Activated gamma-delta T cell (primary cell): Measurements from ENCODE around the gene GORASP2.
"Not testable (repeated sequence)": the region's sequence is repeated elsewhere in the genome, so short reads cannot be mapped to it uniquely, and the experiment has no call there.

Experiments used
- DNase-seq: peaks from one replicate; lab custom pipeline; 2025; lab: John Stamatoyannopoulos, UW
- total RNA-seq, 2 donors: gene quantifications; one replicate each; lab custom pipeline; 2026; lab: John Stamatoyannopoulos, UW

Gene GORASP2
- 49.6 reads per million in 2 donors for total RNA-seq

DNA sequence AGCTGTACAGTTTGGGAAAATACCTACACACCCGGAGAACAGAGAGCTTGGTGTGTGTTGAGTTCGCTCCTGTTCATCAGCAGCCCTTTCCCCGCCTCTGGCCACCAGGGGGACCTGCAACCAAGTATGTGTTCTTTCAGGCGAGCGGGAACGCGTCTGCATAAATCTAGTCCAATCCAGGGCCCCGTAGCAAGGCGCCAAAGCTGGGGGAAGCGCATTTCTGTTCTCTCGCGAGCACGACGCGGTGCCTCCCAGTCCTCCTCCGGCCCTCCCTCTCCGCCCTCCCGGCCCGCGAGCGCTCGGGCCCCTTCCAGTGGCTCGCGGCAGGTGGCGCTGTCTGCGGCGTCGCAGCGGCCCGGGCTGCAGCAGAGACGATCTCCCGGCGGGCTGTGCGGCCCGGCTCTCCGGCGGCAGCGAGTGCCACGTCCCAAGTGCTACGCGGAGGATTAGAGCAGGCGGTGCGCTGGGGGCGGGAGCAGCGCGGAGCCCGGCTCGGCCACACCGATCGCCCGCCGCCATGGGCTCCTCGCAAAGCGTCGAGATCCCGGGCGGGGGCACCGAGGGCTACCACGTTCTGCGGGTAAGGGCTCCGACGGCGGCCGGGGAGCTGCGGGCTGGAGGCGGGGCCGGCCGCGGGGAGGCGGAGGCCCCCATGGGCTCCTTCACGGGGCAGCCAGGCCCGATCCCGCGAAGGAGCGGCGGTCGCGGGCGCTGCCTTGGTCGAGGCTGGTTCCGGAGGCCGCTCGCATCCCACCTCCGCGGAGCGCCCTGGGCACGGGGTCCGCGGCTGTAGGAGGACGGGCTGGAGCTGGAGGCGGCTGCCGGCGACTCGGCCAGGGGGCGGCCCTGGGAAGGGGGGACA, at the start of gene GORASP2:
GORASP2 (plus strand) TSS at position 430 of the 862 bp plus-strand sequence; CDS start at position 518, 88 bp downstream.
- peak; percentile 94 for DNase-seq

DNA sequence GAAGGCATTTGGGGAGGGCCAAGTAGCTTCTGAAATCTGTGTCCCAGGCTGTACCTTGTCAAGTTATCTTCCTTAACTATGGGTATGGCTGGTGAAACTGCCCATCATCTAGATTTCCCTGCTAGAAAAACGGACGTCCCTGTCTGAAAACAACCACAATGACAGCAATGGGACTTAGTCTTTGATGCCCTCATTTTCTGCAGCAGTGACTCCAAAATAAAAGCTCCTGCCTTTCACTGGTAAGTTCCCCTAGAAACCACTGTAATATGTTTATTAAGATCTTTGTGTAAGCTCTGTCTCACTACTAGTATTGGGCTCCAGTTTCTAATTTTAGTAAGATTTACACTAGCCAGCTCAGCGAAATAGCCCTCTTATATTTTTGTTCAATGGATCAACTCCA, 47.2 kb upstream of the GORASP2 start:
- no peak for DNase-seq

DNA sequence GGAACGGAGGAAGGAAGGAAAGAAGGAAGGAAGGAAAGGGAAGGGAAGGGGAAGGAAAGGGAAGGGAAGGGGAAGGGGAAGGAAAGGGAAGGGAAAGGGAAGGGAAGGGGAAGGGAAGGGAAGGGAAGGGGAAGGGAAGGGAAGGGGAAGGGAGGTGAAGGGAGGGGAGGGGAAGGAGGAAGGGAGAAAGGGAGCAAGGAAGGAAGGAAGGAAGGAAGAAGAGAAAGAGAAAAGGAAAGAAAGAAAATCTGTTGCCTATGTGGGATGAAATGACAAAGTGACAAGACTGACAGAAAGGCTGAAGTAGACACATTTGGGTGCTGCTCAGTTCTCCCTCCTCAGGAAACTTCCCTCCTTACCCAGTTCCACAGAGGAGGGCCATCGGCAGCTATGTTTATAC, 46.3 kb upstream of the GORASP2 start:
- DNase-seq: no peak

DNA sequence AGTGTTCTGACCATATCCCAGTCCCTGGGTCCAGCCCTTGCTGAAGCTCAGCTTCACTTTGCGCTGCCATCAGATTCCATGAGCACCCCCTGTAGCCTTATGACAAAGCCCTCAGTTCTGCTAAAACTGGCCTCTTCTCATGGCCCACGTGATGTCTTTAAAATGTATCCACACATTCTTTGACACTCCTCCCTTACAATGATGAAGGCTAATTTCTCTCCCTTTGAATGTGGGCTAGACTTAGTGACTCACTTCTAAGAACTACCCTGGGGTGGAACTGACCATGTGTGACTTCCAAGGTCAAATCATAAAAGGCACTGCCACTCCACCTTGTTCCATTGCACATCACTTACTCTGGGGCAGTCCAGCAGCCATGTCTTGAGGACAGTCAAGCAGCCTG, 45.4 kb upstream of the GORASP2 start:
- DNase-seq: no peak

DNA sequence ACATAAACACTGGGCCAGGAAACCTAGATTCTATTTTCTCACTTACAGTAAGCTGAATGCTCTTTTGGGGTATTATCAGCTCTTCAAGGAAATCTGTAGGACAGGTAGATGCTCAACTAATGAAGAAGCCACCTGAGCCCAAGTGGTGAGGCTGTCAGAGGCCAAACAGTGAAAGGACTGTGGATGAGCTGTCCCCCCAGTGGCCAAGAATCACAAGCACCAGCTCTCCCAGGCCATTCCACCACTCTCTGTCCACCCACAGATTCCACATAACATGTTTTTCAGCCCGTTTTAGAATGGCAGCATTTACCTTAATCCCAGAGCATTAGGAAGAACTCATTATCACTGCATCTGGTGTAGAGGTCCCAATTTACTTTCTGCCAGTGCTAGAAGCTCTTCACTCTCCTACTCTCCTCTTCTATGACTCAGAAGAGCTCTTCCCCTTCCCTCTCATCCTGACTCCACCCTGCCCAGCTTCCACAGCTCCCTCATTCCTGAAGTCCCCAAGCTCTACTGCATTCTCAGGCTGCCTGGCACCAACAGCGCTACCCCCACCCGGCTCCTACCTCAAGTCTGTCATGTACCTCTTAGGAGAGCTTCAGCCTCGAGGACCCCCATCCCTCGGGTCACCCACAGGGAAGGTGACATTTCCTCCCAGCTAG, 43.8 kb upstream of the GORASP2 start:
- no peak for DNase-seq

DNA sequence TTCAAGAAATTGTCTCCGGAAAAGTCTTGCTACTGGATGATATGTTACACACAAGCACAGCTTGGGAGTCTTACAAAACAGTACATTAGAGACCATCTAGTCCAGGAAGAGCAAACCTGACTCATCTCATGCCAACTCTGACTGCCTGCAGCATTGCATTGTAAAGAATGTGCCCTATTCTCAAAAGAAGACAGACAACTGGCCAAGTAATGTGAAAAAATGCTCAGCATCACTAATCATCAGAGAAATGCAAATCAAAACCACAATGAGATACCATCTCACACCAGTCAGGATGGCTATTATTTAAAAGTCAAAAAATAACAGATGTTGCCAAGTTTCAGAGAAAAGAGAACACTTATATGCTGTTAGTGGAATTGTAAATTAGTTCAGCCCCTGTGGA, 42.7 kb upstream of the GORASP2 start:
- DNase-seq: no peak

DNA sequence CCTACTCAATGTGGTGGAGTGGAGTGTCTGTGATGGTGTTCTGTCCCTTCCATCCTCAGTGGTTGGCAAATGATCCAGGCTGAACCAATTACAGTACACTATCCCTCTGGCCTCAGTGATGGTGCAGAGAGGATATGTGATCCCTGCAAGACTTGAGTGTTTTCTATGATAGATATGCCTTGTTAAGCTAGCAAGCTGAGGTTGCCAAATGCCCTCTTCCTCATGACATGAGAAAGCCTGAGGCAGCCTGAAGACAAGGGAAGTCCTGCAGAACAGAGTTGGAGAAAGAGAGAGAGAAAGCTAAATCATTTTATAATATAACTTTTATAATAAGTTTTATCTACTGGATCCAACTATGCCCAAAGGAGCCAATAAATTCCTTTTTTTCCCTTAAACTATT, 41.6 kb upstream of the GORASP2 start:
- DNase-seq: no peak

DNA sequence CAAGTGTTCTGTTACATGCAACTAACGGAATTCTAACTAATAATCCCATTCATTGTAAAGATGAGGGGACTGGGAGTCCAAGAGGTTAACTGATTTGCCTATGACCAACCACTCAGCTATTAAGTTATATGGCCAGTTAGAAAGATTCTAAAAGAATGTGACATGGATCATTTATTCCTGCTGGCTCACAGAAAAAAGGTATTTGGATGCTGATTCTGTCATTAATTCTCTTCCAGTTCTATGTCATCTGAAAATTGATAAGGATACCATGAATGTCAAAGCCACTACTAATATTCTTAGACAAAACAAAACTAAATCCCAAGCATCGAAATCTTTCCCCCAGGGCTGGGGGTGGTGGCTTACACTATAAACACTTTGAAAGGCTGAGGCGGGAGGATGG, 41.2 kb upstream of the GORASP2 start:
- DNase-seq: no peak

DNA sequence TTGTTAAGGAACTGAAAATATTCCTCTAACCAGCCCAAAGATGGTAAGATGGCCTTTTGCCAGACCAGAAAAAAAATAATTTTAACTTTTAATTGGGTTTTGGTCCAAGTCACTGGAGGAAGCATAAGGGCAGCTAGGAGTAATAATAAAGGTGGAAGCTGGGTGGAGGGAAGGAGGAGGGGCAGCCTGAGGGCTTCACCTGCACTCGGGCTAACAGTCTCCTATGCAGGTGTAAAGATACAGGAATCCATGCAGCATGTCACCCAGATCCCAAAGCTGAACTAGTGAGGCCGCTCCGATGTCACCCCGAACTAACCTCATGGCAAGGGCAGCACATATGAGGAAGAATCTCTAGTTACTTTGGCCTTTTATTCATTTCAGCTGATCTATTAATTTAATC, 37.2 kb upstream of the GORASP2 start:
- no peak for DNase-seq

DNA sequence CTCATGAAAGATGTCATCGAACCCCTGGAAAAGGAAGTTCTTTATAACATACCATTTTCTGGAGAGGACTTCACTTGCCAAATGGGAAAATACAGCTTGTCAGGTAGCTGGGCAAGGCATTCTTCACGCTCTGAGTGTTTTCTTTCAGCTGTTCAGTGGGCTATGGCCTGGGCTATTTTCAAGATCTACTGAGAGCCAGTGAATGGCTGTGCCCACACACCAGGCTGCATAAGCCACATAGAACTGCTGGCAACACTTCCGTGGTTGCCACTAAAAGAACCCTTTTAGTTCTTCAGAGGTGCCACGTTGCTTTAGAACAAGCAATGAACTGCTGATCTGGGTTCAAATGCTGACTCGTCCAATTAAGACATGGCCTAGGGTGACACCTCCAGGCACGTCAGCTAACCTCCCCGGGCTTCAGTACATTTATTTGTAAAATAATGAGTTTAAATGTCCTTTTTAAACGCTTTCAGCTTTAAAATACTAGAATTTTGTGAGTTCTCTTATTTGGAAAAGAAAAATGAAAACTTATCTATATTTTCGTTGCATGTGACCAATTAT, 36.6 kb upstream of the GORASP2 start:
- no peak for DNase-seq

DNA sequence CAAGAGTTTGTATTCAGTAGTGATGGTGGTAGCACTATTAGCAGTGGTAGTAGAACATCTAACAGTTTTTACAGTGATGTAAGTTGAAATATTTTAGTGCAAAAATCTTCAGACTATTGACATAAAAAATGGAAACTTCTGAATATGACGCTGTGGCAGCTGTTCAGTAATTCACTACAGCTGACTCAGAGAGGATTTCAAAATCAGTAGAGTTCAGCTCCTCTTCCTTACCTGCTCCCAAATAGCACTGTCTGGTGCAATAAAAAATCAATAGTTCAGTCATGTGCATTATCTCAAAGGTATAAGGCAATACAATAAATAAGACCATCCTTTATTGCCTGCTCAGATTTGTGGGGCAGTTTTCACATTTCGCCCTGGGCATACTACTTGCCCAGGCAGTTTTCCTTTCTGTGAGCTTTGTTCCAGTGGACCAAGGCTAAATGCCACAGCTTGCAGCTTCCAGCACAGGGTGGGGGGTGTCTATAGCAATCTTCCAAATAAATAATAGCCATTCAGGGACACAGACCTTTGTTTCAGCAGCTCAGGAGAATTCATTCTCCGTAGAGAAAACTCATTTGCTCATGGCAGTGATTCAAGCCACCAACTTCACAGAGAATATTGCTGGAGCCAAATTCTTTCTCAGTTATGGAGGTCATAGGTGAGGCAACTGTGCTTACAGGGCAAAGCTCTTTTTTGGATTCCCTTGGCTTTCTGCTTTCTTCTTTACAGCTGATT, 33.9 kb upstream of the GORASP2 start:
- DNase-seq: no peak

DNA sequence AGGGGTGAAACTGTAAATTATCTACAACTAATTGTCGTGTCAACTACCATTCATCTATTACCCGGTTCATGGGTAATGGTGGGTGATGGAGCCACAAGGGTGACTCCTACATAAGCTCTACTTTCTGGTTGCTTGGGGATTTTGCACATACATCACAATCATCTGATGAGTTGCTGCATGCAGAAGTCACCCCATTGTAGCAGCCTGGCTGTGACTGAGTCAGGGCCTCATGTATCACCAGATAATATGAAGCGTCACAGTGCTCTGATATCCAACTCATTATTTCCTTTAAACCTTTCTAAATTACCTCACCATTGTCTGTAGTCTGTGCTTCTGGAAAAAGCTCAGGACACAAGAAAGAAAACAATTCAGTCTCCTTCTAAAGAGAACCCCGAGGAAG, 32.4 kb upstream of the GORASP2 start:
- no peak for DNase-seq

DNA sequence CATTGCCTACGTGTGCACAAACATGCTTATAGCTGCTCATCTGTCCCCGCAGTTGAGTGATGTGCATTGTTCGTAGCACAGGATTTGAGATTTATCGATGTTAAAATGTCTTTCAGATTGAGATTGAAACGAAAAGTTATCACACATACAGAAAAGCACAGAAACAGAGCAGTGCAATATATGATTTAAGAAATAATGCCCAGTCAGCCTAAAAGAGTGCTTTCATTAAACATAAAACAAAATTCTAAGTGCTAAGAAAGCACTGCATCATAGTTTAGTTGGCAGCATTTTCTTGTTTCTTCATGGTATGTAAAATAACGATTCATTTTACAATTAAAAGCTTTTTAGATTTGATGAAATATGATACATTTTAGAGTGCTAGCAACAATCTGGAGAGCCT, 31.9 kb upstream of the GORASP2 start:
- DNase-seq: no peak

DNA sequence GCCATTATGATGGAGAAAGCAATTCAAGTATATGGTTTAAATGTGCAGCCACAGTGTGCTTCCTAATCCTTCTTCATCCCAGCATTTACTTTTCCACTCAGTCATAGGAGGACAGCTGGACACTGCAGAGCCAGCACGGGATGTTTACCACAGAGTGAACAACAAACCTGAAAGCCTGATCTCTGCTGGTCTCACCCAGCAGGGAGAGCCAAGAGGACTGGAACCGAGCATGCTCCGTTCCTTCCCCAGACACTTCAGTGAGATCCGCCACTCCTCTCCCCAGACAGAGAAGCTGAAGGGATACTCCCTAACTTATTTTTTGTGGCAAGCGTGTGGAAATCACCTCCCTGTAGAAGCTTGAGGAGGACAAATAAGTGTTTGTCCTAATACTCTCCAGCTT, 23.2 kb upstream of the GORASP2 start:
- DNase-seq: no peak

DNA sequence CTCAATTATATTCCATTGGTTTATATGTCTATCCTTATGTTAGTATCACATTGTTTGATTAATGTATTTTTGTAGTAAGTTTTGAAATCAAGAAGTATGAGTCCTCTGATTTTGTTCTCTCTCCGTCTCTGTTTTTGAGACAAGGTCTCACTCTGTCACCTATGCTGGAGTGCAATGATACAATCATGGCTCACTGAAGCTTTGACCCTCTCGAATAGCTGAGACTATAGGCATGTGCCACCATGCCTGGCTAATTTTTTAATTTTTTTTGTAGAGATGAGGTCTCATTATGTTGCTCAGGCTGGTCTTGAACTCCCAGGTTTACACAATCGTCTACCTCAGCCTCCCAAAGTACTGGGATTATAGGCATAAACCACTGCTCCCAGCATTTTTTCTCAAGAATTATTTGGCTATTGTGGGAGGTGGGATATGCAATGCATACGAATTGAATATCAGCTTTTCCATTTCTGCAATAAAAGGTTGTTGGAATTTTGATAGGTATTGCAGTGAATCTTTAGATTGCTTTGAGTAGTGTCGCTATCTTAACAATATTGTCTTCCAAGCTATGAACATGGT, 17.7 kb upstream of the GORASP2 start:
- DNase-seq: no peak

DNA sequence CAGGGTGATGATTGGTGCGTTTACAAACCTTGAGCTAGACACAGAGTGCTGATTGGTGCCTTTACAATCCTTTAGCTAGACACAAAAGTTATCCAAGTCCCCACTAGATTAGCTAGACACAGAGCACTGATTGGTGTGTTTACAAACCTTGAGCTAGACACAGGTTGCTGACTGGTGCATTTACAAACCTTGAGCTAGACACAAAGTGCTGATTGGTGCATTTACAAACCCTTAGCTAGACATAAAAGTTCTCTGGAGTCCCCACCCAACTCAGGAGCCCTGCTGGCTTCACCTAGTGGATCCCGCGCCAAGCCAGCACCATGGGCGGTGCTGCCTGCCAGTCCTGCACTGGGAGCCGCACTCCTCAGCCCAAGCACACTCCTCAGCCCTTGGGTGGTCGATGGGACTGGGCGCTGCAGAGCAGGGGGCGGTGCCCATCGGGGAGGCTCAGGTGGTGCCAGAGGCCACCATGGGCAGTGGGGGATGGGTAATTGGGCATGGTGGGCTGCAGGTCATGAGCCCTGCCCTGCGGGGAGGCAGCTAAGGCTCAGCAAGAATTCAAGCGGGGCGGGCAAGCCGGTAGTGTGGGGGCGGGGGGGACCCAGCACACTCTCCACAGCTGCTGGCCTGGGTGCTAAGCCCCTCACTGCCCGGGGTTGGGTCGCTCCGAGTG, 13.9 kb upstream of the GORASP2 start:
- not testable (repeated sequence) for DNase-seq

DNA sequence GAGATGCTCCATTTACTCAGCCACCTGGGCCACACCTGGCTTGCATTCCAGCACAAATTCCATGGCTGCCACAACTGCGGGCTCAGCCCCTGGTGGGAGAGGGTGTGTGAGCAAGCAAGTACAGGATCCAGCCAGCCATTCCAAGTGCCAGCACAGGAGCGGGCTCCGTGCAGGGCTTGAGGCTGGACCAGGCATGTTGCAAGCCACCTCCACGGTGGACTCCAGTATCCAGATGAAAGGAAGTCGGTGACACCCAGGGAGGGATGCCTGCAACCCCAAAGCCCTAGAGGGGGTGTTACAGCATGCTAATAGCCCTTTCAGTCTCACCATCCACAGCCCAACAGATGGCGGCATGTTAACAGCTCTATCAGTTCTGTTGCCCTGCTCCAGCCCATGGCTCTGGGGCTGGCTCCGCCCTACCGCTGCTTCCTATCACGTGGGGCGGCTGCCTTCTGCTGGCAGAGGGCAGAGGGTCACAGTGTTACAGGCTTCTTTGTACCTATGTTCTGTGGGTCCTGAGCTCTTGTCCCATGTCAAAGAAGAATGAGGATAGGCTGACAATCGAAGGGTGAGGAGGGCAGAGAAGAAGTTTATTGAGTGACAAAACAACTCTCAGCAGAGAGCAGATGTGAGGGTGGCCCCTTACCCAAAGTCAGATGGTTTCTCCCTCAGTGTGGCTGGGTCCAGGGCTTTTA, 11.7 kb upstream of the GORASP2 start:
- DNase-seq: no peak

DNA sequence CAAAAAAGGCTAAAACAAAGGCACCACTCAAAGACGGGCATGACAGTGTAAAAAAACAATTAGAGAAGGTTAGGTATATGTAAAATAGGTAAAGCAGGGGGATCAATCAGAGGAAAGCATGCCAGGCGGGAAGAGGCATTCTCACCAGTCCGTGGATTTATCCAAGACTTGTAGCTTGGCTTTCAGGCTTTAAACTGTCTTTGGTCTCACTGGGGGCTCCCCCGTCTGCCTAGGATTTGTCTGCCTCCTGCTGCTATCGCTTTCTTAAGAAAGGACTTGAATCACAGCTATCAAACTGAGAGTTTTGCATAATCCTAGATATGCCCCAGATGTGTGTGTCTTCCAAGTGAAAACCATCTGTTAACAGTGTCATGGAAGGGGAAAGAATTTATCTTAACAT, 11.1 kb upstream of the GORASP2 start:
- no peak for DNase-seq

DNA sequence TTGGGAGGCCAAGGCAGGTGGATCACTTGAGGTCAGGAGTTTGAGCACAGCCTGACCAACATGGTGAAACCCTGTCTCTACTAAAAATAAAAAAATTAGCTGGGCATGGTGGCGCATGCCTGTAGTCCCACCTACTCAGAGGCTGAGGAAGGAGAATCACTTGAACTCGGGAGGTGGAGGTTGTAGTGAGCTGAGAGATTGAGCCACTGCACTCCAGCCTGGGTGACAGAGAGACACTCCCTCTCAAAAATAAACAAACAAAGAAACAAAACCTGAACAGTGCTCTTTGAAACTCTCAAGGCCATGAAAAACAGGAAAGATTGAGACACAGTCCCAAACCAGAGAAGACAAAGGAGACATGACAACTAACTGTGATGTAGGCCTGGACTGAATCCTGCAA, 7.2 kb upstream of the GORASP2 start:
- DNase-seq: not testable (repeated sequence)

DNA sequence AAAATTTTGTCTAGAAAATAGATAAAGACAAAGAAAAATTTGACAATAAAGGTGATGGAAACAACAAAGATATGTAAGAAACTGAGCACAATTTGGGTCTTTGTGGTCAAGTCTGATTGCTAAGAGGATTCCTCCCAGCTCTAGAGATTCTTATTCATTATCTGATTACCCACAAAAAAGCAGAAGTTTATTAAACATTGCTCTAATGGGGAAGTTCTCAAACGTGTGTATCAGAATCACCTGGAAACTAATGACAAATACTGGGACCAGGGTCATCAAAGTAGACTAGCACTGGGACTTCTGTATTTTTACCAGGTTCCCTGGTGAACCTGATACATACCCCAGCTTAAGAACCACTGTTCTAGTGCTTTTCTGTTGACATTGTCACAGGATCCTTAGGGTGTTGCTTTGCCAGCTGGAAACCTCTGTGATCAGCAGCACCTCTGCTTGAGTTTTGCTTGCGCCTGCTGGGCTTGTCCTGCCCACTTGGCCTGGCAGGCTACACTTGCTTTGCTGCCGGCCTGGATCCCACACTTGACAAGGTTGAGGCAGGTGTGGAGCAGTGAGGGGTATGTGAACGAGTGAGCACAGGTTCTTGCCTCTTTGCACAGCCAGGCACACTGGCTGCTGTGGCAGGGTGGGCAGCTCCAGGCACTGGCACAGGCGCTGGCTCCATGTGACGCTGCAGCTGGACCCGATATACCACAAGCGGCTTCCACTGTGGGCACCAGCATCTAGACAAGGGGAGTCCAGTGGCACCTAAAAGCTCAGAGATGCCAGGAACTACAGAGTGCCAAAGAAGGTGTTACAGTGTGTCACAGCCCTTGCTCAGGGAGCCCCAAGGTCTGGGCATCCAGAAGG, 6.2 kb upstream of the GORASP2 start:
- DNase-seq: no peak
